GM12872 (cell line): ENCODE results near the gene GASK1B.

Experiments used
- TF ChIP-seq, protein P1 (sequence below): IDR thresholded peaks from 3 replicates; pipeline ENCODE4 v1.5.1; 2011; ENCODE audit warnings: low read depth, mild to moderate bottlenecking, low read length, moderate library complexity; ENCODE audit not compliant: insufficient read depth

Gene GASK1B

DNA sequence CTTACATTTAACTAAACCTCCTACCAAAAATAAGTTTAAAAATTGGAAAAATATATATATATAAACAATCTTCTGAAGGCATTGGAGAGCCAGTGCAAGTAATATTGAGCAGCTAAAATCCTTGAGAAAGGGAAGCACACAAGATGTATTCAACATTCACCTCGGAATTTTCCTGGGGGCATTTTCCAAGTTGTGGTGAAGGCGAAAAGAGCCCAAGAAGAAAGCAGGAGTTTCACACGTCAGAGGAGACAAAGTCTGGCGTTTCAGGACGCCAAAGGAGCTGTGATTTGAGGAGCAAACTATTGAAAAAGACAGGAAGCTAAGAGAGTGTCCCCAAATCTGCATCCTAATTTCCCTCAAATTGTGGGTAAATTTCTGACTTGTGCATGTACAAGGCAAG, 9.1 kb upstream of the GASK1B start:
- TF ChIP-seq, protein P1, sequence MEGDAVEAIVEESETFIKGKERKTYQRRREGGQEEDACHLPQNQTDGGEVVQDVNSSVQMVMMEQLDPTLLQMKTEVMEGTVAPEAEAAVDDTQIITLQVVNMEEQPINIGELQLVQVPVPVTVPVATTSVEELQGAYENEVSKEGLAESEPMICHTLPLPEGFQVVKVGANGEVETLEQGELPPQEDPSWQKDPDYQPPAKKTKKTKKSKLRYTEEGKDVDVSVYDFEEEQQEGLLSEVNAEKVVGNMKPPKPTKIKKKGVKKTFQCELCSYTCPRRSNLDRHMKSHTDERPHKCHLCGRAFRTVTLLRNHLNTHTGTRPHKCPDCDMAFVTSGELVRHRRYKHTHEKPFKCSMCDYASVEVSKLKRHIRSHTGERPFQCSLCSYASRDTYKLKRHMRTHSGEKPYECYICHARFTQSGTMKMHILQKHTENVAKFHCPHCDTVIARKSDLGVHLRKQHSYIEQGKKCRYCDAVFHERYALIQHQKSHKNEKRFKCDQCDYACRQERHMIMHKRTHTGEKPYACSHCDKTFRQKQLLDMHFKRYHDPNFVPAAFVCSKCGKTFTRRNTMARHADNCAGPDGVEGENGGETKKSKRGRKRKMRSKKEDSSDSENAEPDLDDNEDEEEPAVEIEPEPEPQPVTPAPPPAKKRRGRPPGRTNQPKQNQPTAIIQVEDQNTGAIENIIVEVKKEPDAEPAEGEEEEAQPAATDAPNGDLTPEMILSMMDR: no peak

DNA sequence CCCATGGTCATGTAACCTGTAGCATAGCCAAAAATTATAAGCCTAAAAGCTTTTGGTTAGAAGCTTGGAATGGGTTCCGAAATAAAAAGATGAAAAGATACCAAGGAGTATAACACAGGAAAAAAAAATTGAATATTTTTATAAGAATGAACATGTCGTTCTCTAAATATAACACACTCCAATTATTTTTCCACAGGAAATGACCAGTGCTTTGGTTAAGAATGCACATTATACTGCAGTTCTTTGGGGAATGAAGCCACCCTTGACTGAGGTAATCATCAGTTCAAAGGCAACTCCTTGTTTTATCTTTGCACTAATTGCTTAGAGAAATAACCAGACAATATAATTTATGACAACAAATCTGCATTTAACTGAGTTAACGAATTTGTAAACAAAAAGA, 6.6 kb upstream of the GASK1B start:
- TF ChIP-seq, protein P1: no peak

DNA sequence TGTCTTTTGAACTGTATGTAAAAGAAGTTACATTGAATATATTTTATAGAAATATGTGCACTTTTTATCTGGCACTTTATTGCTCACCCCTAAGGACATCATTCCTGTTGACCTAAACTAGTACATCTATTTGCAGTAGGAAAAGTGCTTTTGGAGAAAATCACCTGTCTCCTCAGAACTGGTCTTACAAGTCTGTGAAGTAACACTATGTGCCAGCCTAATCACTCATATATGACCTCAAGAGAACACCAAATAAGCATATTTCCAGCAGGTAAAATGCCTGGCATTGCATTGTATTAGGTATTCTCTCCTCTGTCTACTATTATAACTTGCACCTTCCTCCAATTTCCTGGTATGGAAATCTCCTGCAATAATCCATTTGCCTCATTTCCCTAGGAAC, 4.0 kb upstream of the GASK1B start:
- TF ChIP-seq, protein P1: no peak

DNA sequence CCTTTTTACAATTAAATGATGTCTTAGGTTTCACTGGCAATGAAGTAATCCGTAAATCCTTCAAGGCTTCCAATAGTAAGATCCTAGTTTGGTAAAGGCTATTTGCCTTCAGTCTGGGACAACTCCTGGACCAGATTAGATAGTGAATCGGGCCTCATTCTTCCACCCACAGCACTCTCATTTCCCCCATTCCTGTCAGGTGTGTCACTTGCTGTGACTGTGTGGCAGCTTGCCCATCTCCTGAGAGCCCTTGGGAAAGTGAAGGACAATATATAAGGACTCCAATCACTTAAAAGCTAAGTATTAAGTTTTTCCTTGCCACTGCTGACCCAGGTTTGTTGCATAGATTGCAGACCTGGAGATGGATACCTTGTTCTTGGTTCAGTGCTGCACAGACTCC, 3.3 kb upstream of the GASK1B start:
- TF ChIP-seq, protein P1: no peak

DNA sequence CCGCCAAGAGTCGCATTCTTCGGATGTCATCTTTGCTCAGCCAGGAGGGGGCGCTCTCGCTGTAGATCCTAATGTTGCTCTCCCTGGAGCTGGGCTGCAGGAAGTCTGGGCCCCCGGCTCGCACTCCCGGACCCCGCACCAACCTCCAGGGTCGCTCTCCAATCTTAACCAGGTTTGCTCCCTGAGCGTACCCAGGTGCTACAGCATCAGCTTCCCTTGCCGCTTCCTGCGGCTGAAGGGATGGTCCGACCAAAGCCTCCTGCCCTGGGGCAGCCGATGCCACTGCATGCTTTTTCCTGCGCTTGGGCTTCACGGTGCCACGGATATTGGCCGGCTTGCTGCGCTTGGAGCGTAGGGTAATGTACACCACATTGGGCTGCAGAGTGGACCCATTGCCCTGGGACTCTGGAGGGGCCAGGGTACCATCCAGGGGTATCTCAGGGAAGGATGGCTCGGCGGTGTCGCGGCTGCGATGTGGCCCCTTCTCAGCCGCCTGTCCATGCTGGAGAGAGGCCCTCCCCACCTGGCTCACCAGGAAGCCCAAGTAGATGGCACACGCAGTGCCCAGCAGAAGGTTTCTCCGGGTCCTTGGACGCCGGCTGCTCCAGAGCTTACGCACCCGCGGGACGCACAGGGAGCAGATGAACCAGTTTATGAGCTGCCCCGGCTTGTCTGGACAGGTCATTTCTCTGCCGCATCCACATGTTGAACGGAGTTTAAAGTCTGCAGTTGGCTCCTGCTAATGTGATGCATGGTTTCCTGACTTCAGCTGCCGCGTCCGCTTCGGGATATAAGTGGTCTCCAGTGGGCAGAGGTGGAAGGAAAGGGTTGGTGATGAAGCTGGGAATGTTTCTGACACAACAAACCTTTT, 1.9 kb downstream of the GASK1B start:
- TF ChIP-seq, protein P1: peak; percentile 65

DNA sequence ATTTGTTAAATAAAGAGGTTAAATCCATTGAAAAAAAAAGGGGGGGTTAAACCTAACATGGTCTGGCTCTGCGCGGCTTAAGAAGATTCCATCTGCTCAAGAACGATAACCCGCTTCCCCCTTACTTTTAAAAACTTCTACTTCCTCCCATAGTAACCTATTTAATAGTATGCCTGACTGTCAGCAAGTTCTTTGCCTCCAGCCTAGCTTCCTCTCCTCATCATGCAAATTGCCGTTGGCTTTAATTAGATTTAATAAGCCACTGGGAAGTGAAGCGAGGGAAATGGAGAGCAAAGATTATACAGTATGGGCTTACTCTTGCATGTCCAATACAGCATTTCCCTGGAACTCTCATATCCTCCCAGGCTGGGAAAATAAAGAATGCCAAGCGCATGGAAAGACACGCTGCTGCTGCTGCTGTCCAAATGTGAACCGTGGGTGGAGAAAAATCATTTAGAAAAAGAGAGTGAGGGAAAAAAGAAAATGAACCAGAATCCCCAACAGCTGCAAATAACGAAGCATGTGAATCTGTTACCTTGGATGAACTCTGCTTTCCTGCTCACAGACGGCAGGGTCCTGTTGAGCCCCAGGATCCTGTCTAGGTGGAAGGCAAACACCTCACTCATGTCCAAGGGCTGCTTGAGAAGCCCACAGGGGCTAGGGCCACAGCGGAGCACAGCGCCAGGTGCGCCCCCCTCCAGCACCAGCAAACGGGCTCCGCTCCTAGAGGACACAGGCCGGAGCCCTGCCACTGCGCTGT, 2.7 kb downstream of the GASK1B start:
- TF ChIP-seq, protein P1: no peak

DNA sequence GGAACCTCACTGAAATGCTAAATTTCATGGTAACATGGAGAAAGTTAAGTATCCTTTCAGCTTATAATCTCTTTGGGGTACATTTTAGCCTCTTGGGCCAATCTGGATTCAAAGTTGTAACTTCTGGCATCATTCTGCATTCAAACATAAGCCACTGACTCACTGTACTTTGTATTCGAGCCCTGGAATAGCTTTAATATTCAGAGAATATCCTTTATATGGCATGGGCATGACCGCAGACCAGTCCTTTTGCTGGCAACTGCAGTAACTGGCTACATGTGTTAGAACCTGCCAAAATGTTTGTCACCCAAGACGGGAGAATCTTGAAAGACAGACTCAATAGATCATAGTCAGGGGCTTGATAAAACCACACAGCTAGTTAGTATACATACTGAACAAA, 3.3 kb downstream of the GASK1B start:
- TF ChIP-seq, protein P1: no peak
